ENCODE results near the gene SORBS2.

The SORBS2 gene

GRCh38 chr4:185748901-185749390, 63.0 kb downstream of the SORBS2 start:
- no peak overlapping the region for H3K4me3 ChIP-seq
- H3K27ac ChIP-seq: no peak overlapping the region

GRCh38 chr4:185745891-185746290, 66.1 kb downstream of the SORBS2 start:
- no peak overlapping the region for H3K4me3 ChIP-seq
- H3K27ac ChIP-seq: no peak overlapping the region

GRCh38 chr4:185744946-185745345, 67.0 kb downstream of the SORBS2 start:
- Histone ChIP-seq H3K4me3 (no peak overlapping the region), H3K27ac (no peak overlapping the region)

GRCh38 chr4:185744488-185744862, 67.5 kb downstream of the SORBS2 start:
- no peak overlapping the region for H3K4me3 ChIP-seq
- H3K27ac ChIP-seq: no peak overlapping the region

- Histone ChIP-seq H3K27ac (no peak overlapping the region), H3K4me3 (no peak overlapping the region)
Observed at GRCh38 chr4:185743722-185744487, 68.1 kb downstream of the SORBS2 start.

- Histone ChIP-seq H3K4me3 (no peak overlapping the region), H3K27ac (no peak overlapping the region)
Observed at GRCh38 chr4:185742766-185743165, 69.2 kb downstream of the SORBS2 start.

- Histone ChIP-seq H3K4me3 (no peak overlapping the region), H3K27ac (no peak overlapping the region)
Observed at GRCh38 chr4:185741795-185742194, 70.2 kb downstream of the SORBS2 start.

GRCh38 chr4:185740471-185740873, 71.5 kb downstream of the SORBS2 start:
- H3K27ac ChIP-seq: no peak overlapping the region
- no peak overlapping the region for H3K4me3 ChIP-seq

GRCh38 chr4:185738820-185739219, 73.2 kb downstream of the SORBS2 start:
- peak overlapping the region in 1 of 21 experiments; percentile 36 for H3K27ac ChIP-seq
- H3K4me3 ChIP-seq: no peak overlapping the region

GRCh38 chr4:185738038-185738552, 73.9 kb downstream of the SORBS2 start:
- Histone ChIP-seq H3K27ac (peak overlapping the region in 12 of 21 experiments; percentile 17 to 82 (median 54)), H3K4me3 (no peak overlapping the region)

GRCh38 chr4:185737489-185738037, 74.4 kb downstream of the SORBS2 start:
- H3K4me3 ChIP-seq: no peak overlapping the region
- peak overlapping the region in 12 of 21 experiments; percentile 17 to 82 (median 54) for H3K27ac ChIP-seq

- Histone ChIP-seq H3K27ac (peak overlapping the region in 3 of 21 experiments; percentile 45 to 82 (median 75)), H3K4me3 (no peak overlapping the region)
Observed at GRCh38 chr4:185736882-185737281, 75.1 kb downstream of the SORBS2 start.

- no peak overlapping the region for H3K4me3 ChIP-seq
- no peak overlapping the region for H3K27ac ChIP-seq
Observed at GRCh38 chr4:185735866-185736400, 76.1 kb downstream of the SORBS2 start.

GRCh38 chr4:185734930-185735329, 77.1 kb downstream of the SORBS2 start:
- H3K27ac ChIP-seq: no peak overlapping the region
- H3K4me3 ChIP-seq: no peak overlapping the region

GRCh38 chr4:185734214-185734613, 77.8 kb downstream of the SORBS2 start:
- H3K4me3 ChIP-seq: no peak overlapping the region
- no peak overlapping the region for H3K27ac ChIP-seq

- H3K27ac ChIP-seq: peak overlapping the region in 1 of 21 experiments; percentile 30
- no peak overlapping the region for H3K4me3 ChIP-seq
Observed at GRCh38 chr4:185730849-185731608, 81.0 kb downstream of the SORBS2 start.

GRCh38 chr4:185730387-185730786, 81.6 kb downstream of the SORBS2 start:
- peak overlapping the region in 1 of 21 experiments; percentile 30 for H3K27ac ChIP-seq
- H3K4me3 ChIP-seq: no peak overlapping the region

- H3K27ac ChIP-seq: peak overlapping the region in 3 of 21 experiments; percentile 23 to 67 (median 39)
- H3K4me3 ChIP-seq: no peak overlapping the region
Observed at GRCh38 chr4:185729391-185729804, 82.6 kb downstream of the SORBS2 start.

- Histone ChIP-seq H3K4me3 (no peak overlapping the region), H3K27ac (peak overlapping the region in 2 of 21 experiments; percentile 23 to 67)
Observed at GRCh38 chr4:185728893-185729292, 83.1 kb downstream of the SORBS2 start.

- H3K4me3 ChIP-seq: no peak overlapping the region
- no peak overlapping the region for H3K27ac ChIP-seq
Observed at GRCh38 chr4:185726931-185727330, 85.1 kb downstream of the SORBS2 start.

Measured in skin epidermis (tissue), 12 donors.